ENCODE data around the gene SND1. TPM values are rescaled to one million over a fixed set of nuclear protein-coding genes. Genes with fewer than 3 reads are reported as not detected.

SND1 gene
- polyA plus RNA-seq, 3 donors, result 138 to 152 (median 150) TPM

GRCh38 chr7:128044064-128044463 lies 392.1 kb downstream of the SND1 start:
- DNase-seq (ENCODE audit: extremely low read depth in 1 of 11, low read depth in 9 of 11, low spot score in 4 of 11), result no peak

DNA sequence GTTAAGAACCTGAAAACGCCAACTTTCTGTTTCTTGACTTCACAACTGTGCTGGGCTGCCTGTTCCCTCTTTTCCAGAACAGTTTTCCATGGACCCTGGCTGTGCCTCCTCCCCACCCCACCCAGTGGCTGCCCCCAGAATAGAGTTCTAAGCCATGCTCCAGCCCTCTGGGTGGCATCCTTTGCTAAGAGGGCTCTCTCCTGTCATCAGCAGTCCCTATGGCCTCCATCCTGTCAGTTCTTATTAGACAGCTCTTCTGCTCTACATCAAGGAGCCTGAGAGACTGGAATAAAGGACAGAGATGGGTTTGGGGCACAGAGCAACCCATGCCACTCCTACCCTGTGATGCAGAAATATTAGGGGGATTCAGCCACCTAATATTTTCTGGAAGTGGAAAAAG lies 393.2 kb downstream of the SND1 start:
- DNase-seq (ENCODE audit: extremely low read depth in 1 of 11, low read depth in 9 of 11, low spot score in 4 of 11), result no peak

DNA sequence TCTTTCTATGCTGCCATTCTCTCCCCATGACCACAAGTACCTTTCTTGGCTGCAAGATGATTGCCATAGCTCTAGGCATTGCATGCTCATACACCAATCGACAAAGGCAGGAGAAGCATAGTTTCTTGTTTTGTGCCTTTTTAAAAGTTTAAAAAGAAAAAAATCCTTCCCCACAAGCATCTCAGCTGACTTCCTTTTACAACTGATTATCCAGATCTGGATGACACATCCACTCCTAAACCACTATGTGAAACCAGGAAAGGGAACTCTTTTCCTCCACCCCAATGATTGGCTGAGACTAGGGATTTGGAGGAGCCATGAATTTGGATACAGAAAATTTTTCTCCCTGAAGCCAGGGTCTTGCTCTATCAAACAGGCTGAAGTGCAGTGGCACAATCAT lies 393.8 kb downstream of the SND1 start:
- no peak for DNase-seq (ENCODE audit: extremely low read depth in 1 of 11, low read depth in 9 of 11, low spot score in 4 of 11)

DNA sequence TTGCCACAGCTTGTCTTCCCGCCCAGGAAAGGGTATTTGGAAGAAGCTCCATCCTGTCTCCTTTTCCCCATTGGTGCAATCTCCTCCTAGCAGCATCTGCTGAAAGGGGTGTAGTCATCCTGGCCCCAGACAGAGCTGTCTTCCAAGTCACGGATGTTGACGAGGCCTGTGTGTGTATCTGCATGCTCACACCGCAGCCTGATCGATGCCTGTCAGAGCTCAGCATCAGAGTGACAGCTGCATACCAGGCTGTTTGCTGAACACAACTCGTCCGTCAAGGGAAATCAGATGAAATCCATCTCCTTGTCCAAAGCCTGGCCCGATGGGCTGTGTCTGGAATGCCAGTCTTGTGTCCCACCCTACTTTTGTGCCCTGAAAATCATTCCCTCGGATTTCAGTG lies 400.4 kb downstream of the SND1 start:
- no peak for DNase-seq (ENCODE audit: extremely low read depth in 1 of 11, low read depth in 9 of 11, low spot score in 4 of 11)

GRCh38 chr7:128053023-128053422 lies 401.0 kb downstream of the SND1 start:
- DNase-seq (ENCODE audit: extremely low read depth in 1 of 11, low read depth in 9 of 11, low spot score in 4 of 11), result no peak

DNA sequence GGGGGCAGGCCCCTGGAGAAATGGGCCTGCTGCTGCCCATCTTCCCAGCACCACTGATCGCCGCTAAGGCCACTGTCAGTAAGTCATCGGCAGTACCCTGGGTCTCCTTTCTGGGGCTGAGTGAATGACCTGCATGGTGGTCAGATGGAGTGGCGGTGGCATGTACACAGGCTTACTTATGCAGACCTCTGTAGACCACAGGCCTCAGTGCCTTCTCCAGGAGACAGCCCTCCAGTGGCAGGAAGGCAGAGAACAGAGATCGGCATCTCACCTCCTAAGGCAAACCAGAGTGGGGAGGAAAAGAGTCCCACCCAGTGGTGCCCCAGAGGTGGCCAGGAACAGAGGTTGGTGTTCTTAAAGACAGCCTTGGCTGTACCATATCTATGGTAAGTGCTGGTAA lies 402.0 kb downstream of the SND1 start:
- DNase-seq (ENCODE audit: extremely low read depth in 1 of 11, low read depth in 9 of 11, low spot score in 4 of 11), result no peak

- no peak for DNase-seq (ENCODE audit: extremely low read depth in 1 of 11, low read depth in 9 of 11, low spot score in 4 of 11)
These were observed 402.5 kb downstream of the SND1 start for GRCh38 chr7:128054511-128054910.

DNA sequence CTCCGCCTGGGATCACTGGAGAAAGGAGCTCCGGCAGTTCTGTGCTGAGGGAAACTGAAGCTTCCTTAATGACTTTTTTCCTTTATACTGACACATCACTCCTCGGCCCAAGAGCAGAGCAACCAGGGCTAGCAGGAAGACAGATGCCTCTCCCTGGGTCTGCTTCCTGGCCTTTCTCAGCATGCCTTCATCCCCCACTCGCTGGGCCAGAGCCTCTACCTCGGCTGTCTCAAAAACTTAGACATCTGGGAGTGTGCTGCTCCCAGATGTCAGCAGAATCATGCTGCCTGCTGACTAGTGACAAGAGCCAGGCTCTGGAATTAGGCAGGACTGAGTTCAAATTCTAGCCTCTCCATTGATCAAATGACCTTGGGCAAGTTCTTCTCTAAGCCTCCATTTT lies 403.6 kb downstream of the SND1 start:
- no peak for DNase-seq (ENCODE audit: extremely low read depth in 1 of 11, low read depth in 9 of 11, low spot score in 4 of 11)

GRCh38 chr7:128056901-128057300 lies 404.9 kb downstream of the SND1 start:
- DNase-seq (ENCODE audit: extremely low read depth in 1 of 11, low read depth in 9 of 11, low spot score in 4 of 11), result no peak

DNA sequence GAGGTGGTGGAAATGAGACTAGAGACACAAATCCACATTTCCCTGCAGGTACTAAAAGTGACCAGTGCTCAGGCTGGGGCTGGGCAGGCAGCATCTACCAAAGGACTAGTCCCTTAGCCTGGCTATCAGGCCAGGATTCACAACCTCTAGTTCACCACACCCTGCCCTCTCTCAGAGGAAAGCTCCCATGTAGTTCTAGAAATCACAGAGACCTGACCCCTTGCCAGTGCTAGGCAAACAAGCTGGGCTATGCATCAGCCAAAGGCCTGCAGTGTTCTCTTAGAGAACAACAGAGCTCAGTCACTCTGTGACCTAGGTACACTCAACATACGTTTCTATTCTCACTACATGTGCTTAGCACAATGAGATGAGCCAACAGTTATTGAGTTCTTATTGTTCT lies 405.9 kb downstream of the SND1 start:
- no peak for DNase-seq (ENCODE audit: extremely low read depth in 1 of 11, low read depth in 9 of 11, low spot score in 4 of 11)

DNA sequence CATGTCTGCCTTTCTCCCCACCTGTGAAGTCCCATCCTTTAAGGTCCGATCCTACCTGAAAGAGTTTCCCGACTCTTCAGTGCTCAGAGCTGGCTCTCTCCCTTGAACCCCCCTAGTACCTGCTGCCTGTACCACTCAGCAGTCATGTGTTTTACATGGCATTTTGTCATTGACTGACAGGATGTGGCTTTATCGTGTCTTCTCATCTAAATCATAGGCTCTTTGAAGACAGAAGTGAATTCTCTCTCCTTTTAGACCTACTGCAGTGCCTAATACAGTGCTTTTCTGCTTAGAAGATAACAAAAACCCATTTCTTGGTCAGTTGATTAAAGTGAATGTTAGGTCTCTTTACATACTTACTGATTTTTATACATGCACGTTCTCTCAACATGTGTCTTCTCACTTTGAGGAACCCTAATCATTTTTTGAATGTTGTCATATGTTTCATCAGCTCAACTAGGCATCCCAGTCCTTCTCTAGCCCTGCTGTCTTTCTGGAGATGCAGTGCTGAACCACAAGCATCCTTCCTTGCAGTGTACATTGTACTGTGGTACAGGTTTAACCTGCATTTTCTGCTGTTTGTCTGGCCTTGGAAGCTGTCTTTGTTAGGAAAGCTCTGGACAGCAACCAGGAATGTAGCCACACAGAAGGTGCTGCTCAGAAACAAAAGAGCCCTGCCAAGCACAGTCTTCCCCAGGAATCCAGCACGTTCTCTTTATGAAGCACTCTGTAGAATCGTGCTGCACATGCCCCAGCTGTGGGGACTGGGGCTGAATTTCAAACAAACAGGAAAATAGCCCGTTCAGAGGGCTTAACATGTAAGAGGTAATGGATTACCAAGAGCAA lies 407.4 kb downstream of the SND1 start:
- DNase-seq (ENCODE audit: extremely low read depth in 1 of 11, low read depth in 9 of 11, low spot score in 4 of 11), result no peak

DNA sequence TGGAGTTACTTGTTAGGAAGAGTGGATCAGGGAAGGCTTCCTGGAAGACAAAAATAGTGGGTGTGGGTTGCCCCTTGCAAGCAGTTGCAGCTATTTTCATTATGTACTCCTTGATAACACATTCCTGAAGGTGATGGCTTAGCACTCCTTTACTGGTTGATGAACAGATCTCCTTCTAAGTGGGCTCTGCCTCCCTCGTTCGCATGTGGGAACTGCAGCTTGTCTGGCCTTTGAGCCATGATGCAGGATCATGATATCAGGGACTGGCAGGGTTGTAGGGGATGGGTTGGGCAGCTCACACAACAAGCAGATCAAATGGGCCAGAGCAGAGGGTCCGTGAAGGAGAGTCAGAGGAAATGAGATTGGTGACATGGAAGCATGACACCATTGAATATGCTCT lies 408.0 kb downstream of the SND1 start:
- DNase-seq (ENCODE audit: extremely low read depth in 1 of 11, low read depth in 9 of 11, low spot score in 4 of 11), result no peak

DNA sequence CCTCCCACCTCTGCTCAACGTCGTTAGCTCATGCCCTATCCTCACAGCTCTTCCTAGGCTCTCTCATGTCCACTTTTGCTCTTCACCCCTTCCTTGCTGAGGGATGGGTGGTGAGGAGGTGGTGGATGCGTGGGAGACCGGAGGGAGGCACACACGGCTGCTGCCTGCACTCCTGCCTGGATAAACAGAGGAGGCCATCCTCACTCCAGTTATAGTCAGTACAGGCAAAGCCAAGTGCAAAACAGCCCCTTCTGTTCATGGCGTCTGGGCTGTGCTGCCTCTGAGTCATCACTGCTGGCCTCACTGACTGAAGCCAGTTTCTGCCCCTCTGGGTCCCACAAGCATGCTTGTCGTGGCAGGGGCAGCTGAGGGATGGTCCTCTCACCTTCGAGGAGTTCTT lies 411.1 kb downstream of the SND1 start:
- no peak for DNase-seq (ENCODE audit: extremely low read depth in 1 of 11, low read depth in 9 of 11, low spot score in 4 of 11)

DNA sequence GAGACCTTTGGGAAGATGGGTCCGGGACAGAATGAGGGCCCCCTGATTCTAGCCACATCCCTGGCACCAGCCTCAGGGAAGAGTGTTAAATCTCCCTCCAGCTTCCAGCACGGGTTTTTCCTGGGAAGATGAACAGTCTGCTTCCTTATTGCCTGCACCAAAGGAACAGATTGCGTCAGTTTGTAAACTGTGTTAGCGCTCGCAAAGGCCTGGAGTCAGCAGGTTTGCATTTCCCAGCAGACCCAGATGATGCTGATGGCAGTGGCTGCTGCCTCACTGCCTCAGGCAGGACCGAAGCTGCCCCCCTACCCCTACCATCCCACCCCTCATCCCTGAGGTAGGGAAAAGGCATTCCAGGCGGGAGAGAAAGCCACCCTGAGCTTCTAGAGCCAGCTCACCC lies 413.9 kb downstream of the SND1 start:
- DNase-seq (ENCODE audit: extremely low read depth in 1 of 11, low read depth in 9 of 11, low spot score in 4 of 11), result no peak

GRCh38 chr7:128066395-128066794 lies 414.4 kb downstream of the SND1 start:
- DNase-seq (ENCODE audit: extremely low read depth in 1 of 11, low read depth in 9 of 11, low spot score in 4 of 11), result no peak

DNA sequence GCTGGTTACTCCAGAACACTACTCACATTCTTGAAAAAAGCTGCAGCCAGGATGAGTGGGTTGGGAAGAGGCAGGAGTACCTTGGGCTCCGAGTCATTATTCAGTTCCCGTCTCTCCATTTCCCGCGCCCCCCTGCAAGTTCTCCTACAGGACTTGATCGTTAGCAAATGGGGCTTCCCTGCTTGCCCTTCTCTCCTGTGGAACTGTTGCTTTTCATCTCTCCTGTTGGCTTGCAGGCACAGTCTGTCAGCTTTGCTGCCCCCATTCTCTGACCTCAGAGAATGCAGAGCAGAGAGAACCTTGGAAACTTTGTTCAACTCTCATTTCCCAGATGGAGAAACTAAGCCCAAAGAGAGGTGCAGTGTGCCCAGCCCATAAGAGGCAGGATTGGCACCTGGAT lies 414.9 kb downstream of the SND1 start:
- no peak for DNase-seq (ENCODE audit: extremely low read depth in 1 of 11, low read depth in 9 of 11, low spot score in 4 of 11)

- DNase-seq (ENCODE audit: extremely low read depth in 1 of 11, low read depth in 9 of 11, low spot score in 4 of 11), result no peak
These were observed 416.0 kb downstream of the SND1 start for GRCh38 chr7:128067983-128068382.

DNA sequence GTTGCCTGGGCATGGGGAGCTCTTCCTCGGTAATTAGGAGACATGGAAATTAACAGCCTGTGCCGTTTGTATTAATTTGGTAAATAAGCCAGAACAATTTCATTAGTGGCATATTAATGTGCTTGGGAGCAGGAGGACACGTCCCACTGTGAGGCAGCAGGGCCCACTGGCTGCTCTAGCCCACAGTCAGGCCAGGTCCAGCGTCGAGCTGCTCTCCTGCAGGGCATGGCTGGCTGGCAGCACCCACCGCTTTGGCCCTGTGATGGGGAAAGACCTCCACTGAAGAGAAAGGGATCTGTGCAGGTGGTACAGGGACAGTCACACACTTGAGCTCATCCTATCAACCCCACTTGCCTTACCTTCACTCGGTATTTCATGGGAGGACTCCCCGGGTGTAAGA lies 416.8 kb downstream of the SND1 start:
- no peak for DNase-seq (ENCODE audit: extremely low read depth in 1 of 11, low read depth in 9 of 11, low spot score in 4 of 11)

DNA sequence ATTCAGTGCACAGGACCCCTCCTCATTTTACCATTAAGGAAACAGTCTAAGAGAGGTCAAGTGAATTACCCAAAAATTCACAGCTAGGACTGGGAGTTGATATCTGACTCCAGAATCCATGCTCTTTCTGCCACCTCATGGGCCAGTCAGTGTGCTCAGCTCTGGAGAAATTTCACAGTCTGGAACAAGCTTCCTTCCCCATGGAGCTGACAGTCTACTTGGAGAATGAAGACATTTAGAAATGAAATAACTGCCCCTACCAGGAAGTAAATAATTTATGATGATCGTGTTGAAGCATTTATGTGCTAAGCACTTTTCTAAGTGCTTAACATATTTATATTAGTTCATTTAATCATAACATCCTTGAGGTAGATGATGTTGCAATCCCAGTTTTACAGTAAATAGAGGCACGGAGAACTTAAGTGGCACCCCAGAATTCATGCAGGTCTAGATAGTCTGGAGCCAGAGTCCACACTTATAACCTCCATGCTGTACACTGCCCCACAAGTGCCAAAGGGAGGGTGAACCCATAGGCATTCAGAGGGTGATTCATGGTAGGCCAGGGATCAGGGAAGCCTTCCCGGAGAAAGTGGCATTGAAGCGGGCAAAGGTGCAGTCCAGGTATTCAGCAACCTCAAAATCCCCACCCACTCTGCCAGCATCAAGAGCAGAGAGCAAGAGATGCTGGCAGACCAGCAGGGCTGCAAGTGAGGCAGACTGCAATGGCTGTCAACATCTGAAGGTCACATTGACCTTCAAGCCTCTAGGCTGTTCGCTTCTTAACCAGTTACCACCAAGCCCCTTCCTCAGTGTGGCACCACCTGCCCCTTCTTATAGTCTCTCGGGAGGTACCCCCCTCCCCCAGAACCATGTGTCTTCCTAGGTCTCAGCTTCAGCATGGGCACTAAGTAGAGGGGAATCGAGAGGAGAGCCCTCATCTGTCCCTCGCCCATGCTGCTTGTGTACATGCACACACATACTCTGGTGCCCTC lies 417.7 kb downstream of the SND1 start:
- no peak for DNase-seq (ENCODE audit: extremely low read depth in 1 of 11, low read depth in 9 of 11, low spot score in 4 of 11)

- DNase-seq (ENCODE audit: extremely low read depth in 1 of 11, low read depth in 9 of 11, low spot score in 4 of 11), result no peak
These were observed 419.4 kb downstream of the SND1 start for GRCh38 chr7:128071376-128071775.
